SK-N-SH treated with all-trans-retinoic acid at 6 μM for 48 hours (cell line): ENCODE measurements around the gene HAND2.

Experiments
- PATZ1 ChIP-seq: fragments of 250-450 bp; sonication (Bioruptor Pico); IDR thresholded peaks from 2 replicates; pipeline ENCODE4 v1.8.0; 2020; ENCODE audit warnings: mild to moderate bottlenecking, moderate library complexity, borderline replicate concordance
- POU6F1 ChIP-seq: fragments of 250-450 bp; sonication (Bioruptor Pico); IDR thresholded peaks from 2 replicates; pipeline ENCODE4 v1.8.0; 2021; ENCODE audit warnings: low read depth, mild to moderate bottlenecking, moderate library complexity, borderline replicate concordance
- RARB ChIP-seq: fragments of 250-450 bp; sonication (Bioruptor Pico); IDR thresholded peaks from 2 replicates; pipeline ENCODE4 v1.8.0; 2021; ENCODE audit warnings: mild to moderate bottlenecking, moderate library complexity
- ZC3H10 ChIP-seq: fragments of 250-450 bp; sonication (Bioruptor Pico); IDR thresholded peaks from 2 replicates; pipeline ENCODE4 v1.5.1; 2021; ENCODE audit warnings: mild to moderate bottlenecking, moderate library complexity

- no peak for TF ChIP-seq POU6F1
- no peak for TF ChIP-seq ZC3H10 (CRISPR knock-in tag)
- TF ChIP-seq RARB (CRISPR knock-in tag), result no peak
- TF ChIP-seq PATZ1 (CRISPR knock-in tag), result no peak
Observed at GRCh38 chr4:173572493-173573129, 42.6 kb upstream of the HAND2 start.
